Measurements from ENCODE around the gene LTB4R. TPM values are rescaled to one million over a fixed set of nuclear protein-coding genes. Genes with fewer than 3 reads are reported as not detected.

The LTB4R gene
- total RNA-seq, 2 experiments from 2014 or later = 10.6 to 11.4 TPM

Other genes with a start within 250 kb of the LTB4R start
- not detected for gene CPNE6, start 239.9 kb upstream of the LTB4R start, total RNA-seq
- 100 to 1,000 TPM; 117 TPM for gene PCK2, start 217.2 kb upstream of the LTB4R start, total RNA-seq
- gene DCAF11, start 196.7 kb upstream of the LTB4R start, total RNA-seq = 10 to 100 TPM; 79.4 to 84.0 TPM
- 1 to 10 TPM; 1.7 to 1.9 TPM for gene NRL, start 196.6 kb upstream of the LTB4R start, total RNA-seq
- under 1 TPM; 0.19 to 0.30 TPM for gene FITM1, start 180.8 kb upstream of the LTB4R start, total RNA-seq
- gene PSME1, start 175.3 kb upstream of the LTB4R start, total RNA-seq = 100 to 1,000 TPM; 406 to 416 TPM
- 10 to 100 TPM; 38.4 to 38.9 TPM for gene EMC9, start 169.9 kb upstream of the LTB4R start, total RNA-seq
- 100 to 1,000 TPM; 392 to 404 TPM for gene PSME2, start 164.9 kb upstream of the LTB4R start, total RNA-seq
- gene RNF31, start 164.0 kb upstream of the LTB4R start, total RNA-seq = 10 to 100 TPM; 51.1 to 53.8 TPM
- gene IRF9, start 150.2 kb upstream of the LTB4R start, total RNA-seq = 100 to 1,000 TPM; 202 to 212 TPM
- 10 to 100 TPM; 19.3 to 22.3 TPM for gene REC8, start 139.4 kb upstream of the LTB4R start, total RNA-seq
- 10 to 100 TPM; 64.2 to 74.5 TPM for gene IPO4, start 122.7 kb upstream of the LTB4R start, total RNA-seq
- gene TM9SF1, start 116.1 kb upstream of the LTB4R start, total RNA-seq = 10 to 100 TPM; 14.7 to 15.1 TPM
- gene TSSK4, start 105.8 kb upstream of the LTB4R start, total RNA-seq = not detected
- gene CHMP4A, start 98.0 kb upstream of the LTB4R start, total RNA-seq = 10 to 100 TPM; 65.2 to 66.5 TPM
- gene MDP1, start 95.4 kb upstream of the LTB4R start, total RNA-seq = 10 to 100 TPM; 10.2 to 13.6 TPM
- 100 to 1,000 TPM; 172 to 196 TPM for gene NEDD8, start 79.1 kb upstream of the LTB4R start, total RNA-seq
- 10 to 100 TPM; 60.5 to 63.7 TPM for gene GMPR2, start 78.6 kb upstream of the LTB4R start, total RNA-seq
- gene TINF2, start 68.9 kb upstream of the LTB4R start, total RNA-seq = 100 to 1,000 TPM; 117 to 128 TPM
- 10 to 100 TPM; 13.5 to 13.8 TPM for gene TGM1, start 48.3 kb upstream of the LTB4R start, total RNA-seq
- 10 to 100 TPM; 74.9 to 76.2 TPM for gene RABGGTA, start 39.9 kb upstream of the LTB4R start, total RNA-seq
- 10 to 100 TPM; 11.8 to 13.8 TPM for gene DHRS1, start 11.7 kb upstream of the LTB4R start, total RNA-seq
- 10 to 100 TPM; 24.8 to 26.4 TPM for gene NOP9, start 11.7 kb upstream of the LTB4R start, total RNA-seq
- gene CIDEB, start 3.5 kb upstream of the LTB4R start, total RNA-seq = 10 to 100 TPM; 10.9 to 15.1 TPM
- gene LTB4R2, start 1.4 kb upstream of the LTB4R start, total RNA-seq = 10 to 100 TPM; 12.2 to 12.8 TPM
- 1 to 10 TPM; 1.6 to 2.4 TPM for gene ADCY4, start 23.6 kb downstream of the LTB4R start, total RNA-seq
- gene RIPK3, start 28.5 kb downstream of the LTB4R start, total RNA-seq = 1 to 10 TPM; 5.9 to 7.6 TPM
- under 1 TPM in 1 of 2 experiments, not detected in 1; 0.15 TPM for gene NFATC4, start 56.7 kb downstream of the LTB4R start, total RNA-seq
- under 1 TPM in 1 of 2 experiments, not detected in 1; 0.02 TPM for gene NYNRIN, start 87.5 kb downstream of the LTB4R start, total RNA-seq
- 1 to 10 TPM; 7.7 to 8.6 TPM for gene CBLN3, start 118.2 kb downstream of the LTB4R start, total RNA-seq
- 10 to 100 TPM; 59.8 to 62.5 TPM for gene KHNYN, start 118.5 kb downstream of the LTB4R start, total RNA-seq
- 10 to 100 TPM; 70.5 to 72.4 TPM for gene SDR39U1, start 131.3 kb downstream of the LTB4R start, total RNA-seq
- gene CMA1, start 196.8 kb downstream of the LTB4R start, total RNA-seq = 1 to 10 TPM; 1.2 to 2.1 TPM

Data from activated naive CD4-positive, alpha-beta T cell treated with anti-CD3 and anti-CD28 coated beads for 36 hours (primary cell).